Transverse colon (tissue), 4 donors: ENCODE results near the gene MAFF. TPM values are rescaled to one million over a fixed set of nuclear protein-coding genes. Genes with fewer than 3 reads are reported as not detected.

Experiments
- DNase-seq: peaks from one replicate; pipeline ENCODE4 v3.0.0-alpha.2; 2019
- H3K27ac ChIP-seq, 4 donors: fragments of 200-600 bp; sonication (generic); 2 replicates each; pipeline ENCODE4 v1.5.1; 2016 to 2018; ENCODE audit warnings: inconsistent platforms in 4 of 4
- H3K27me3 ChIP-seq: fragments of 200-600 bp; sonication (generic); 2 replicates; pipeline ENCODE4 v1.5.1; 2017; ENCODE audit warnings: inconsistent platforms
- H3K36me3 ChIP-seq, 4 donors: fragments of 200-600 bp; sonication (generic); 2 replicates each; pipeline ENCODE4 v1.5.1; 2017 to 2019; ENCODE audit warnings: inconsistent platforms in 4 of 4
- H3K4me1 ChIP-seq, 4 donors: fragments of 200-600 bp; sonication (generic); 2 replicates each; pipeline ENCODE4 v1.5.1; 2017 to 2020; ENCODE audit warnings: inconsistent platforms in 4 of 4
- H3K4me3 ChIP-seq, 4 donors: fragments of 200-600 bp; sonication (generic); 1 replicate in 1 of 4; 2 replicates in 3 of 4; pipeline versions ENCODE4 v1.5.1 to v1.6.1; 2017 to 2019; ENCODE audit warnings: inconsistent platforms in 4 of 4
- H3K9me3 ChIP-seq, 2 donors: fragments of 200-600 bp; sonication (generic); 2 replicates each; pipeline ENCODE4 v1.5.1; 2017 to 2019; ENCODE audit warnings: inconsistent platforms in 2 of 2
- EP300 ChIP-seq: sonication (generic); formaldehyde crosslinking; IDR thresholded peaks from one replicate; pipeline ENCODE4 v1.6.1; 2017; ENCODE audit warnings: antibody characterized with exemption, low read depth
- POLR2A ChIP-seq: fragments of 450-650 bp; IDR thresholded peaks from one replicate; pipeline ENCODE4 v1.6.1; 2016; ENCODE audit warnings: antibody characterized with exemption, mild to moderate bottlenecking, moderate library complexity
- POLR2AphosphoS5 ChIP-seq, 3 donors: sonication (generic); formaldehyde crosslinking; IDR thresholded peaks; one replicate each; pipeline ENCODE4 v1.6.1; 2016; ENCODE audit warnings: antibody characterized with exemption in 3 of 3
- WGBS, 2 donors: methylation state at CpG; one replicate each; pipeline ENCODE4 v1.1.5; 2018; ENCODE audit warnings: low coverage in 1 of 2; 5-methylcytosine and 5-hydroxymethylcytosine counted together
- in situ Hi-C, 4 donors: fragments of 200-750 bp; cut with MboI; loops; one replicate each; pipeline versions ENCODE4 v1.15.0 to v1.15.1; 2017; ENCODE audit warnings: low sequenced_read_pairs in 3 of 4, low pct_ligation_motif_present in 1 of 4, low pct_unique_long_range_greater_than_20kb in 1 of 4
- intact Hi-C: fragments of 100-400 bp; cut with DNase I; formaldehyde crosslinking; loops from one replicate; pipeline ENCODE4 v1.15.1; 2023; ENCODE audit warnings: low total_unique reads
- total RNA-seq, 4 donors: library from RNA; depleted of rRNA; stranded (reverse); fragments of >200 nt; gene quantifications; one replicate each; pipeline ENCODE4 v1.1.0, GENCODE V29; 2016
- TF ChIP-seq, protein P1 (sequence below), 5 experiments: fragments of 200-600 bp in 3 of 5; fragments of 450-650 bp in 2 of 5; sonication (generic) in 3 of 5; IDR thresholded peaks; 1 replicate in 2 of 5; 2 replicates in 3 of 5; pipeline ENCODE4 v1.5.1; 2016 to 2017; ENCODE audit warnings: antibody characterized with exemption in 5 of 5, inconsistent platforms in 3 of 5, mild to moderate bottlenecking in 2 of 5, moderate library complexity in 1 of 5

MAFF gene
- total RNA-seq, 4 donors from 2014 or later = 3.8 to 30.3 (median 22.0) TPM

DNA sequence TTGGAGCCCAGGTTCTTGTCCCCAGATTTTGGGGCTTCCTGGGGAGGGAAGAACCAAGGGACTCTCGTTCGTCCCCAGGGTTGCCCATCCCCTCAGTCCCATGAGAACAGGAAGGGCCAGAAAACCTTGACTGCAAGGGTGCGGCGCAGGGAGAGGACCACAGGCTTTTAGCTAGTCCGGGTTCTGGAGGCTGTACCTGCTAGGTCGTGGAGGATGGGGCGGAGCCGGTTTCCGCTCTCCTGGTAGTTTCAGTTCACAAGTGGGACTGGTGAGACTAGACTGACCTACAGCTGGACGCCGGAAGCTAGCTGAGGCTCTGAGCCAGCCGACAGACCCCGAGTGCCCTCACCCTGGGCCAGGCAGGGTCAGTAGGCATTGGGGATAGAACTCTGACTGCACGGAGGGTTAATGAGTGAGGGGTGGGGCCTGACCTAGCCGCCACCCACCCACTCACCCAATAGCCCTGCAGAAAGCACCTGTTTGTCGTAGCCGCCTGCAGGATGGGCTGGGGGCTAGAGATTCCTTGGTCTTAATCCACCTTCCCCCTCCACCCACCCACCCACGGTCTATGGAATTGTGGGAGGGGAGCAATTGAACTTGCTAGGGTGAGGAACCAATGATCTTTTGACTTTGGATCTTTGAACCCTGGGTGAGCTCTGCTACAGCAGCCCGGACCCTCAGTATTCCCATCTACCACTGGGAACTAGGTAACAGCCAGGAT, 1.5 kb downstream of the MAFF start:
- no peaks in the 10 kb centered on the region for H3K36me3 ChIP-seq
- peak; percentile 85 for DNase-seq
- H3K9me3 ChIP-seq = no peaks in the 10 kb centered on the region
- H3K27ac ChIP-seq = peak overlapping the region; percentile 96 to 100 (median 99)
- H3K4me3 ChIP-seq = peak overlapping the region; percentile 45 to 98 (median 86)
- H3K4me1 ChIP-seq = peaks cover 10 to 39% (median 25%) of the 10 kb centered on the region in 4 donors
- H3K27me3 ChIP-seq = no peaks in the 10 kb centered on the region
- TF ChIP-seq POLR2A (peak; percentile 50), POLR2AphosphoS5 (IDR thresholded peaks at IDR 0.05) (peak; percentile 23 to 56 (median 47)), EP300 (no peak)
- TF ChIP-seq, protein P1, sequence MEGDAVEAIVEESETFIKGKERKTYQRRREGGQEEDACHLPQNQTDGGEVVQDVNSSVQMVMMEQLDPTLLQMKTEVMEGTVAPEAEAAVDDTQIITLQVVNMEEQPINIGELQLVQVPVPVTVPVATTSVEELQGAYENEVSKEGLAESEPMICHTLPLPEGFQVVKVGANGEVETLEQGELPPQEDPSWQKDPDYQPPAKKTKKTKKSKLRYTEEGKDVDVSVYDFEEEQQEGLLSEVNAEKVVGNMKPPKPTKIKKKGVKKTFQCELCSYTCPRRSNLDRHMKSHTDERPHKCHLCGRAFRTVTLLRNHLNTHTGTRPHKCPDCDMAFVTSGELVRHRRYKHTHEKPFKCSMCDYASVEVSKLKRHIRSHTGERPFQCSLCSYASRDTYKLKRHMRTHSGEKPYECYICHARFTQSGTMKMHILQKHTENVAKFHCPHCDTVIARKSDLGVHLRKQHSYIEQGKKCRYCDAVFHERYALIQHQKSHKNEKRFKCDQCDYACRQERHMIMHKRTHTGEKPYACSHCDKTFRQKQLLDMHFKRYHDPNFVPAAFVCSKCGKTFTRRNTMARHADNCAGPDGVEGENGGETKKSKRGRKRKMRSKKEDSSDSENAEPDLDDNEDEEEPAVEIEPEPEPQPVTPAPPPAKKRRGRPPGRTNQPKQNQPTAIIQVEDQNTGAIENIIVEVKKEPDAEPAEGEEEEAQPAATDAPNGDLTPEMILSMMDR (IDR thresholded peaks at IDR 0.05) = no peak
- intact Hi-C loops = loop anchor here (2.0 to 10.0 kb wide), 2 partner anchors 72 to 114 kb away; partner anchors contain the start of genes CSNK1E and TMEM184B
- WGBS, 2 donors = 6% methylated on average over 17 of the region's 19 CpGs; no CpG with 5 or more reads in 1 of the 2 donors
- in situ Hi-C loops = no loop called here

DNA sequence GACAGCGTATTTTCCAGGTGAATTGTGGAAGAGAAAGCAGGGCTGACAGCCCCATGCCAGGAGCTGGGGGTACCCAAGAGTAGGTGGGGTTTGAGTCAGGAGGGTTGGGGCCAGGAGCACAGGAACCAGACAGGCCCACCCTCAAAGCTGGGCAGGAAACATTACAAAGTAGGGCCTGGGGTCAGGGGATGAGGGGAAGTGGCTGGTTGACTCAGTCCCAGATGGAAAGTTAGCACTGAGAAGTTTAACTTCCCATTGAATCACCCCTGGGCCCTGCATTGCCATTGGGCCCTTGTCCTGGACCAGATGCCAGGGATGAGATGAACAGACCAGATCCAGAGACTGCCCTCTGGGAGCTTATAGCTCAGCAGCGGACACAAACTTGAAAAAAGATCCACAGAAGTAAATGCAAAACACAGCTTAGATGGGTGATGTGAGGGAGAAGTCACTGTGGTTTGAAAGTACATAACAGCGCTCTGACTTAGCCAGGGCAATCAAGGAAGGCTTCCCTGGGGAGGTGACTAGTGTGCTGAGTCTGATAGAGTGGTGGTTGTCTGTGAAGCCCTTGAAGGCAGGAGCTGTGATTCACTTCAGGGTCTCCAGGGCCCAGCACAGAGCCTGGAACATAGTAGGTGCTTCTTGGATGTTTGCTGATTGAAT, 2.2 kb downstream of the MAFF start:
- Histone ChIP-seq H3K9me3 (no peaks in the 10 kb centered on the region), H3K4me1 (peaks cover 10 to 39% (median 25%) of the 10 kb centered on the region in 4 donors), H3K36me3 (no peaks in the 10 kb centered on the region), H3K27me3 (no peaks in the 10 kb centered on the region), H3K27ac (peak overlapping the region; percentile 96 to 100 (median 99)), H3K4me3 (peak overlapping the region in 1 of 4 donors; percentile 98)
- DNase-seq = no peak
- in situ Hi-C loops = no loop called here
- TF ChIP-seq POLR2A (no peak), POLR2AphosphoS5 (IDR thresholded peaks at IDR 0.05) (no peak)
- TF ChIP-seq, protein P1 (IDR thresholded peaks at IDR 0.05) = no peak
- intact Hi-C loops = loop anchor here (2.0 to 10.0 kb wide), 2 partner anchors 71 to 113 kb away; partner anchors contain the start of genes CSNK1E and TMEM184B
- WGBS, 2 donors = 90% methylated on average over 3 of the region's 3 CpGs; no CpG with 5 or more reads in 1 of the 2 donors

DNA sequence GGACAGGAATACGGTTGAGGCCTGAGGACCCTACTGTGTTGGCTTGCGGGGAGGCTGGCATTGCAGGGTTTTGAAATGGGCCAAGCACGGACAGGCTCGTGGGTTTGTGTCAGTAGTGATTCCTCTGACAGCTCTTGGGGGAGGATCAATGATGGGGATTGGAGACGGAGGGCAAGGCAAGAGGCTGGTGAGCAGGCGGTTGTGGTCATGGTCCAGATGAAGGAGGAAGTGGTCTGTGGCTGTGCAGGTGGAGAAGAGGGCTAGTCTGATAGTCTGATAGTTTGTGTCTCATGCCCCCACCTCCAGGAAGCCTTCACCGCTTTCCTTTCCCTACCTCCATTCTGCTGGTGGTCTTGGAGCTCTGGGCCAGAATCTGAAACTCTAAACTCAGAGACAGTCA, 3.0 kb downstream of the MAFF start:
- in situ Hi-C loops (no loop called here), intact Hi-C loops (loop anchor here (10.0 kb wide), 1 partner anchor 70 kb away; the partner anchor contains the start of gene TMEM184B)
- 71 to 81% methylated on average over 5 to 7 of the region's 7 CpGs for WGBS, 2 donors
- Histone ChIP-seq H3K4me3 (no peak overlapping the region), H3K27me3 (no peaks in the 10 kb centered on the region), H3K4me1 (peaks cover 10 to 39% (median 25%) of the 10 kb centered on the region in 4 donors), H3K36me3 (no peaks in the 10 kb centered on the region), H3K9me3 (no peaks in the 10 kb centered on the region), H3K27ac (peak overlapping the region; percentile 96 to 100 (median 99))
- TF ChIP-seq POLR2AphosphoS5 (IDR thresholded peaks at IDR 0.05) = no peak
- no peak for TF ChIP-seq POLR2A
- no peak for TF ChIP-seq EP300
- TF ChIP-seq, protein P1 (IDR thresholded peaks at IDR 0.05) = no peak
- DNase-seq = no peak
